ENCODE data around the gene ZSWIM9. TPM values are rescaled to one million over a fixed set of nuclear protein-coding genes. Genes with fewer than 3 reads are reported as not detected.
"Not testable (repeated sequence)": the region's sequence is repeated elsewhere in the genome, so short reads cannot be mapped to it uniquely, and the experiment has no call there.

Gene ZSWIM9
- total RNA-seq, 4 donors from 2014 or later = 4.2 to 6.1 (median 5.4) TPM

DNA sequence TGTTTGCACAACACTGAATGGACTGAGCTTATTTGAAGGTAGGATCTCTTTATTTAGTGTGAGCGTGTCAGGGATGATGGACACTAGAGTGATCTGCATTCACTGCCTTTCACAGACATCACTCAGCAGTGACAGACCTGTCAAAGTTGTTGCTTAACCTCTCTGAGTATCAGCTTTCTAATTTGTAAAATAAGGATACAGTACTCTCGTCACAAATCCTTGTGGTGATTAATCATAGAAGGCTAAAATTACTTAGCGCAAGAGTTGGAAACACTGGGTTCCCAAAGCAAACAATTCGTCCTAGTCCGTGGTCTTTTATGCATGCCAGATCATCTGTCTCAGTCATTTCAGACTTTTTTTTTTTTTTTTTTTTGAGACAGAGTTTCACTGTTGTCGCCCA lies 68.6 kb downstream of the ZSWIM9 start:
- H3K4me3 ChIP-seq (replicated peaks in 1 of 3) = no peak overlapping the region
- peaks cover 8 to 21% of the 10 kb centered on the region in 2 donors for H3K36me3 ChIP-seq
- intact Hi-C loops (cut with DNase I) = no loop called here
- no peaks in the 10 kb centered on the region for H3K9me3 ChIP-seq
- no peak for DNase-seq
- no peak for TF ChIP-seq POLR2A (IDR thresholded peaks at IDR 0.05)
- no peak for TF ChIP-seq CTCF (IDR thresholded peaks at IDR 0.05)
- no peaks in the 10 kb centered on the region for H3K27me3 ChIP-seq
- H3K27ac ChIP-seq = no peak overlapping the region
- 90 to 93% methylated on average over 6 of the region's 6 CpGs for WGBS, 2 donors
- no peaks in the 10 kb centered on the region for H3K4me1 ChIP-seq

DNA sequence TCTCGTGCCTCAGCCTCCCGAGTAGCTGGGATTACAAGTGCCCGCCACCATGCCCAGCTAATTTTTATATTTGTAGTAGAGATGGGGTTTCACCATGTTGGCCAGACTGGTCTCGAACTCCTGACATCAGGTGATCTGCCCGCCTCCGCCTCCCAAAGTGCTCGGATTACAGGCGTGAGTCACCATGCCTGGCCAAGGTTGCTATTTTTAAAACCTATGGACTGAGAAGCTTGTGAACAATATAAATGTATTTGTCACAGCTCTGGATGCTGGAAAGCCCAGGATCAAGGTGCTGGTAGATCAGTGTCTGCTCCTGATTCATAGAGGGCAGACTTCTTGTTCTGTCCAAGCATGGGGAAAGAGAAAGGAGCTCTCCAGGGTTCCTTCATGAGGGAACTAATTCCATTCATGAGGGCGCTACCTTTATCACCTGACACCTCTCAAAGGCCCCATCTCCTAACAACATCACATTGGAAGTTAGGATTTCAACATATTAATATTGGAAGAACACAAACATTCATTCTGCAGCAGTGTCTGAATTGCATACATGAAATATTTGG lies 69.2 kb downstream of the ZSWIM9 start:
- WGBS, 2 donors = 94 to 96% methylated on average over 9 of the region's 9 CpGs
- no peak overlapping the region for H3K4me3 ChIP-seq (replicated peaks in 1 of 3)
- no peaks in the 10 kb centered on the region for H3K27me3 ChIP-seq
- intact Hi-C loops (cut with DNase I) = no loop called here
- TF ChIP-seq CTCF (IDR thresholded peaks at IDR 0.05) (no peak), POLR2A (IDR thresholded peaks at IDR 0.05) (no peak)
- no peaks in the 10 kb centered on the region for H3K9me3 ChIP-seq
- H3K36me3 ChIP-seq = peaks cover 8 to 16% of the 10 kb centered on the region in 2 donors
- no peak for DNase-seq
- H3K27ac ChIP-seq = no peak overlapping the region
- peaks cover under 1 to 4% of the 10 kb centered on the region in 2 donors for H3K4me1 ChIP-seq

- DNase-seq; H3K9me3 ChIP-seq; intact Hi-C loops (cut with DNase I); H3K27ac ChIP-seq; H3K4me3 ChIP-seq (replicated peaks in 1 of 3); H3K27me3 ChIP-seq: not testable (repeated sequence)
- Histone ChIP-seq H3K36me3 (peaks cover 4 to 16% of the 10 kb centered on the region in 2 donors), H3K4me1 (peaks cover 9 to 20% of the 10 kb centered on the region in 2 donors)
- 97% methylated on average over 6 of the region's 6 CpGs for whole genome bisulfite sequencing, 2 donors
Measured at GRCh38 chr19:48241771-48242170, 71.3 kb downstream of the ZSWIM9 start.

DNA sequence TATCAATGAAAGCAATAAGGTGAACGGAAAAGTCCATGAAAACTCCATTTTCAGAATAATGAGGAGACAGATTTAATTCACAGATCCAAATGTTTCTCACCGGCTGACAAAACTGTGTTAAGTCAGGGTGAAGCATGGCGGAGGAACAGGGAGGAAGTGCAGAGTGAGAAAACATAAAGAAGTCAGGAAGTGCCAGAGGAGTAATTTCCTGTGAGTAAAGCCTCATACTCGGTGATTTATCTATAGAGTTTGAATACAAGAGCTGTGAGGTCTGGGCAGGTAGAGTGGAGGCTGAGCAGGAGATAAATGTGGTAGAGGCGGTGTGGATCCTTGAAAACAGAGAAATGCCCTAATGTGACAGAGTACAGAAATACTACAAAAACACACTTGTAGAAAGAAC lies 73.8 kb downstream of the ZSWIM9 start:
- intact Hi-C loops (cut with DNase I) = no loop called here
- H3K4me1 ChIP-seq = peaks cover 9 to 27% of the 10 kb centered on the region in 2 donors
- DNase-seq = no peak
- peaks cover 0 to 11% of the 10 kb centered on the region in 2 donors for H3K36me3 ChIP-seq
- H3K27ac ChIP-seq = peak overlapping the region in 2 of 3 donors; percentile 6 to 20
- H3K27me3 ChIP-seq = no peaks in the 10 kb centered on the region
- WGBS, 2 donors = 62 to 78% methylated on average over 5 of the region's 5 CpGs
- TF ChIP-seq CTCF (IDR thresholded peaks at IDR 0.05) (no peak), POLR2A (IDR thresholded peaks at IDR 0.05) (no peak)
- no peak overlapping the region for H3K4me3 ChIP-seq (replicated peaks in 1 of 3)
- no peaks in the 10 kb centered on the region for H3K9me3 ChIP-seq

- DNase-seq = no peak
- Histone ChIP-seq H3K4me1 (peaks cover 16 to 27% of the 10 kb centered on the region in 2 donors), H3K36me3 (no peaks in the 10 kb centered on the region), H3K27ac (peak overlapping the region in 2 of 3 donors; percentile 42 to 61), H3K27me3 (no peaks in the 10 kb centered on the region), H3K4me3 (replicated peaks in 1 of 3) (no peak overlapping the region), H3K9me3 (no peaks in the 10 kb centered on the region)
- TF ChIP-seq CTCF (IDR thresholded peaks at IDR 0.05) (no peak), POLR2A (IDR thresholded peaks at IDR 0.05) (no peak)
- intact Hi-C loops (cut with DNase I) = no loop called here
- 53 to 56% methylated on average over 5 of the region's 5 CpGs for WGBS, 2 donors
Measured at GRCh38 chr19:48246101-48246500, 75.6 kb downstream of the ZSWIM9 start.

Measured in thyroid gland (tissue), 4 donors.